Mammary epithelial cell (primary cell): Measurements from ENCODE around the gene SPSB4.

Experiments
- CTCF ChIP-seq, 2 donors: IDR thresholded peaks in 1 of 2; conservative IDR thresholded peaks in 1 of 2; 2 replicates each; pipeline ENCODE4 v1.5.1; 2011 to 2012; ENCODE audit warnings: inconsistent platforms in 2 of 2, low read length in 2 of 2, mild to moderate bottlenecking in 2 of 2, control low read depth in 1 of 2, low read depth in 1 of 2; ENCODE audit not compliant: insufficient read depth in 1 of 2; ENCODE audit errors: extremely low read depth in 1 of 2
- EZH2 ChIP-seq: IDR thresholded peaks from 2 replicates; pipeline ENCODE4 v1.6.1; 2012; ENCODE audit warnings: low read length, inconsistent platforms, borderline replicate concordance

GRCh38 chr3:141051443-141052200, 475 bp downstream of the SPSB4 start:
- TF ChIP-seq CTCF (conservative IDR thresholded peaks at IDR 0.05 in 1 of 2, IDR thresholded peaks at IDR 0.05 in 1 of 2; ENCODE audit: extremely low read depth in 1 of 2, insufficient read depth in 1 of 2, low read depth in 1 of 2, low read length in 2 of 2) (no peak), EZH2 (no peak)
